ENCODE results near the gene CNRIP1.

CNRIP1 gene

GRCh38 chr2:68250196-68250595 lies 69.6 kb downstream of the CNRIP1 start:
- DNase-seq, result no peak

DNA sequence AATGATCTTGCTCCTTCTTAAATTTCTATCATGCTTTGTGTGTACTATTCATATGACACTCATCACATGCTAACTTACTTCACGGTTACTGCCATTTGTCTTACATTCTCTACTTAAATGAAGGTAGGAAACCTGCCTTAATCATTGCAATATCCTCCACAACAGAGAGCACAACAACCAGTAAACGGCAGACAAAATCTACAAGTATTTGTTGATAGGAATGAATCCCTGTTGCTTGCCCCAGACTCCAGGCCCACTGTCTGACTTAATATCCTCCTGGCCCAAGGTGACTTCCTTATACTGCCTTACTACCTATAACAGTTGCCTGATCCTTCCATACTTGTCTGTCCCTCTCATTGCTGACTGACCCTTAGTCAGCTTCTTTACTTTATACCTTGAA lies 70.9 kb downstream of the CNRIP1 start:
- DNase-seq, result no peak

DNA sequence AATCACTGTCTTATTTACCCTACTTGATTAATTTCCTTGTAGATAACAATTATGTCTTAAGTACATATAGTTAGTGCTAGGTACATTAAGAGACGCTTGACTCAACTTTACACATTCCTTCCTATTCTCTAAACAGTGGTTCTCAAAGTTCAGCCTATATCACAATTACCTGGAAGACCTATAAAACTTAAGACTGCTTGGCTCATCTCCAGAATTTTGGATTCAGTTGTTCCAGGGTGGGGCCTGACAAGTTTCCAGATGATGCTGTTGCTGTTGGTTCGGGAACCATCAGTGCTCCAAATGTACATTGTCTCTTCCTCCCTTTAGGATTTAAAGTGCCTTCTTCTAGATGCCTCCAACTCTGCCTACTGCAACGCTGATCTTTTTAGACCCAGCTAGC lies 71.4 kb downstream of the CNRIP1 start:
- DNase-seq, result no peak

GRCh38 chr2:68246396-68246795 lies 73.4 kb downstream of the CNRIP1 start:
- DNase-seq, result no peak

GRCh38 chr2:68245672-68246071 lies 74.1 kb downstream of the CNRIP1 start:
- DNase-seq, result no peak

GRCh38 chr2:68245066-68245465 lies 74.7 kb downstream of the CNRIP1 start:
- no peak for DNase-seq

DNA sequence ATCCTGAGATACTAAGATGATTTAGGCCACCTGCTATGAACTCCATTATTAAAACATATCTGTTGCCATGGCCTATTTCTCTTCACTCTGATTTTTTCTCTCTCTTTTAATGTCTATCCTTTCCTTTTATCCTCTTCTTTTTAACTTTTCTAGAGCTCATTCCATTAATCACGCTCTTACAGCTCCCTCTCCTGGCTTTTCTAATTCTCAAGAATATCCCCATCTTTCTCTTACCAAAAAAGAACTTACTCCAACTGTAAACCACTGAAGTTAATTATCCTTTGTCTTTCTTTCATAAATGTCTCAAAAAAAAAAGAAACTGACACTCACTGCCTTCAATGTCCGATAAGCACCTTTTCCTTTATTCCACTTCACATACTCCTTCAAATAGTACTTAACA lies 75.3 kb downstream of the CNRIP1 start:
- DNase-seq, result no peak

Data from NCI-H2107 (cell line).